Vagina (tissue), 2 donors: ENCODE measurements around the gene ARHGEF11.

Experiments
- CTCF ChIP-seq, 3 experiments: fragments of 450-650 bp in 2 of 3; fragments of 200-600 bp in 1 of 3; sonication (generic) in 1 of 3; IDR thresholded peaks; one replicate each; pipeline ENCODE4 v1.5.1; 2017 to 2019; ENCODE audit warnings: antibody characterized with exemption in 3 of 3, mild to moderate bottlenecking in 2 of 3, moderate library complexity in 2 of 3
- POLR2A ChIP-seq, 2 donors: fragments of 450-650 bp; IDR thresholded peaks; one replicate each; pipeline ENCODE4 v1.6.1; 2017; ENCODE audit warnings: antibody characterized with exemption in 2 of 2, mild to moderate bottlenecking in 2 of 2, moderate library complexity in 2 of 2

- TF ChIP-seq CTCF (IDR thresholded peaks at IDR 0.05) (no peak), POLR2A (IDR thresholded peaks at IDR 0.05) (no peak)
Measured at GRCh38 chr1:156947818-156948525, 97.6 kb downstream of the ARHGEF11 start.
